ENCODE measurements around the gene CIAO3. TPM values are rescaled to one million over a fixed set of nuclear protein-coding genes. Genes with fewer than 3 reads are reported as not detected.
"Not testable (repeated sequence)": the region's sequence is repeated elsewhere in the genome, so short reads cannot be mapped to it uniquely, and the experiment has no call there.

Gene CIAO3
- total RNA-seq, 1 donor from 2014 or later, result 50.1 TPM

- no peak for DNase-seq (ENCODE audit: low spot score in 2 of 2)
- FAIRE-seq, result no peak
Observed at GRCh38 chr16:761625-762513, 21.1 kb upstream of the CIAO3 start.

- no peak for DNase-seq (ENCODE audit: low spot score in 2 of 2)
- no peak for FAIRE-seq
Observed at GRCh38 chr16:760545-761343, 19.9 kb upstream of the CIAO3 start, which contains the start of gene MSLN. Gene MSLN, plus strand, starts transcription at chr16:760734. Its CDS starts 1,947 bp downstream, at chr16:762681.

- DNase-seq (ENCODE audit: low spot score in 2 of 2), result no peak
- no peak for FAIRE-seq
Observed at GRCh38 chr16:760065-760464, 19.3 kb upstream of the CIAO3 start.

- DNase-seq (ENCODE audit: low spot score in 2 of 2) (no peak), FAIRE-seq (no peak)
Observed at GRCh38 chr16:759110-759910, 18.5 kb upstream of the CIAO3 start.

DNA sequence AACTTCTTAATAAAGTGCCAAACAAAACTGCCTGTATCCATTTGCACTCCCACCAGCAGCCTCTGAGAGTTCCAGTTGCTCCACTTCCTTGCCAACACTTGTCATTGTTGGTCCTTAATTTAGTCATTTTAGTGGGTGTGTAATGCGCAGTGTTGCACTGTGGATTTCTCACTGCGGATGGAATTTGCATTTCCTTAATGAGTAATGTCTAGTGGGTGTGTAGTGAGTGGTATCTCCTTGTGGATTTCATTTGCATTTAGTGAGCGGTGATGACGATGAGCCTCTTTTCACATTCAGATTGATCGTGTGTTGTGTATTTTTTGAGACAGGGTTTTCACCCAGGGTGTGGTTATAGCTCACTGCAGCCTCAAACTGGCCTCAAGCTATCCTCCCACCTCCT lies 15.6 kb upstream of the CIAO3 start:
- no peak for FAIRE-seq
- no peak for DNase-seq (ENCODE audit: low spot score in 2 of 2)

- DNase-seq (ENCODE audit: low spot score in 2 of 2), result no peak
- no peak for FAIRE-seq
Observed at GRCh38 chr16:754656-755055, 13.9 kb upstream of the CIAO3 start.

DNA sequence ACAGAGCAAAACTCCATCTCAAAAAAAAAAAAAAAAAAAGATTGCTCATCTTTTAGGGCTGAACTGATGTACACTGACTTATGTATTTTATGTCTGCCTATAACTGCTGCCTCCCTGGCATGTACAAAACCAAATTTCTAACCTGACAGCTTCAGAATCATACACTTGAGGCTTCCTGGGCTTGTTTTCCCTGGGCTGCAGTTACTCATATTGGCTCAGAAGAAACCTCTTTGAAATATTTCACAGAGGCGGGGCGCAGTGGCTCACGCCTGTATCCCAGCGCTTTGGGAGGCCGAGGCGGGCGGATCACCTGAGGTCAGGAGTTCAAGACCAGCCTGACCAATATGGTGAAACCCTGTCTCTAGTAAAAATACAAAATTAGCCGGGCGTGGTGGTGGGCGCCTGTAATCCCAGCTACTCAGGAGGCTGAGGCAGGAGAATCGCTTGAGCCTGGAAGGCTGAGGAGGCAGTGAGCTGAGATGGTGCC lies 13.4 kb upstream of the CIAO3 start:
- DNase-seq (ENCODE audit: low spot score in 2 of 2); FAIRE-seq: not testable (repeated sequence)

- FAIRE-seq, result no peak
- no peak for DNase-seq (ENCODE audit: low spot score in 2 of 2)
Observed at GRCh38 chr16:752007-752312, 11.2 kb upstream of the CIAO3 start.

- peak in 1 of 2 donors; percentile 40 for DNase-seq (ENCODE audit: low spot score in 2 of 2)
- FAIRE-seq, result no peak
Observed at GRCh38 chr16:751152-752006, 10.6 kb upstream of the CIAO3 start.

DNA sequence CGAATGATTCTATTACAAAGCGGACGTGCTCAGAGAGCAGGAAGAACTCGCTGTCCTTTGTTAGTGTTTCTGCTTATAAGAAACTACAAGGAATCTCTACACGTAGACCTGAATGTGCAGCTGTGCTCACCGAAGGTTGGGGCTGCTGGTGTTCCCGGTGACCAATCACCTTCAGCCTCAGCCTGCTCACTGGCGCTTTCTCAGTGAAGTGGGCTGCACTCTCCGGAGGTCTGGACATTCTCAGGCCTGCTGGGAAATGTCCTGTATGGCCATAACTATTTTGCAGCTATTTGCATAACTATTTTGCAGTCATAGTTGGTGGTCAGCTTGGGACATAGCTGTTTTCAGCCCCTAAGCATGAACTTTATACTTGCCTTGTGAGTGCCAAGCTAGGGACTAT lies 9.7 kb upstream of the CIAO3 start:
- FAIRE-seq, result no peak
- no peak for DNase-seq (ENCODE audit: low spot score in 2 of 2)

- no peak for DNase-seq (ENCODE audit: low spot score in 2 of 2)
- no peak for FAIRE-seq
Observed at GRCh38 chr16:749010-749409, 8.2 kb upstream of the CIAO3 start.

GRCh38 chr16:747978-748746 lies 7.4 kb upstream of the CIAO3 start:
- DNase-seq (ENCODE audit: low spot score in 2 of 2), result no peak
- no peak for FAIRE-seq

DNA sequence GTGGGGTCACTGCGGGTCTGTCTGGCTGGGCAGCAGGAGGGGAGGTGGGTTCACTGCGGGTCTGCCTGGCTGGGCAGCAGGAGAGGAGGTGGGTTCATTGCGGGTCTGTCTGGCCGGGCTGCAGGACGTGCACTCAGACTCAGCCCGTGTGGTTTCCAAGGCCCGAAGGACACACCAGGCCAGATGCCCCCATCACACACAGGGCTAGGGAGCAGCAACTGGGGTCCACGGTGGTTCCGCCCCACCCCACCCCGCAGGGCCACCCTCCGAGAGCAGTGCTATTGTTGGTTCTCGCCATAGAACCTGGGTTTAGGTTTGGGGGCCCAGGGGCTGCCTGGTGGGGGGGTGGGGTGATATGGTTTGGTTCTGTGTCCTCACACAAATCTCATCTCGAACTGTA lies 5.8 kb upstream of the CIAO3 start:
- DNase-seq (ENCODE audit: low spot score in 2 of 2) (no peak), FAIRE-seq (no peak)

DNA sequence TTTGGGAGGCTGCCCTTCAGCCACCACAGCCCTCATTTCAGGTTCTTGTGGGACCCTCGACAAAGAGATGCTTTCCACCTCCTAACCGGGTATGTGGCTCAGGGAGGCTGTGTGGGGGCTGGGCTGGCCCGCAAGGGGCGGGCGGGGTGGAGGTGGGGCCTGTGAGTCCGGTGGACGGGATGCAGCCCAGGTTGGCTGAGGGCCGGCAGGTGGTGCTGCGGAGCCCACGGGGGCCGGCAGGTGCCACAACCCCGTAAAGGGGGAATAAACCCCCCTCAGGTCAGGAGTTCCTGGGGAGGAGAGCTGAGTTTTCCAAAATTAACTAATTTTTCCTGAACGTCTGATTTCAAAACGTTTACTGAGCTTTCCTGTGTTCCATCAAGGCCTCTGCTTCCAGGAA lies 4.9 kb upstream of the CIAO3 start:
- FAIRE-seq (no peak), DNase-seq (ENCODE audit: low spot score in 2 of 2) (no peak)

DNA sequence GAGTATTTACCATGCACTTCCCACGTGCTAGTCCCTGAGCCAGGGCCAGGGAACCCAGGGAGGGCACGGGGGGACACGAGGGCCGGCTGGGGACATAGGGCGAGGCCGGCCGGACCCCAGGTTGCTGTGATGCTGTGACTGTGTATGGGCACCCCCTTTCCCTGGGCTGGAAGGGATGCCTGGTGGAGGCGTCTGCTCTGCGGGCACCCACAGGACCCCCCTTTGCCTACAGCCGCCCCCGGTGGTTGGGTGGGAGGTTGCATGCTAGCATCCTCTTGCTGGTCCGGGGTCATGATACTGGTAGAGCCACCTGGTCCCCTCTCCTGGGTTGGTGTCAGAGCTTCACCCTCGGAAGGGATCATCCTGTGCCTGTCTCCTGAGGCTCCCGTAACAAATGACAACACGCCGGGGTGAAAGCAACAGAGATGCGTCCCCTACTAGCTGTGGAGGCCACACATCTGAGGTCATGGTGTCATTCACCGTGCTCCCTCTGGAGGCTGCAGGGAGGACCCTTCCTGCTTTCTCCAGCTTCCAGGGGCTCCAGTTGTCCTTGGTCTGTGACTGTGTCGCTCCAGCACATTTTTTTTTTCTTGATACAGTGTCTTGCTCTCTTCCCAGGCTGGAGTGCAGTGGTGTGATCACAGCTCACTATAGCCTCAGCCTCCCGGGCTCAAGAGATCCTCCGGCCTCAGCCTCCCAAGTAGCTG lies 3.1 kb upstream of the CIAO3 start:
- DNase-seq (ENCODE audit: low spot score in 2 of 2) (no peak), FAIRE-seq (no peak)

DNA sequence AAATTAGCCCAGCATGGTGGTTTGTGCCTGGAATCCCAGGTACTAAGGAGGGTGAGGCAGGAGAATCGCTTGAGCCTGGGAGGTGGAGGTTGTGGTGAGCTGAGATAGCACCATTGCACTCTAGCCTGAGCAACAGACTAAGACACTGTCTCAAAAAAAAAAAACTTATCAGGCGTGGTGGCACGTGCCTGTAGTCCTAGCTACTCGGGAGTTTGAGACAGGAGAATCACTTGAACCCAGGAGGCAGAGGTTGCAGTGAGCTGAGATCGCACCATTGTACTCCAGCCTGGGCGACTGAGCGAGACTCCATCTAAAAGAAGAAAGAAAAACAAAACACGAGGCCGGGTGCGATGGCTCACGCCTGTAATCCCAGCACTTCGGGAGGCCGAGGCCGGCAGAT lies 2.1 kb upstream of the CIAO3 start:
- DNase-seq (ENCODE audit: low spot score in 2 of 2); FAIRE-seq: not testable (repeated sequence)

DNA sequence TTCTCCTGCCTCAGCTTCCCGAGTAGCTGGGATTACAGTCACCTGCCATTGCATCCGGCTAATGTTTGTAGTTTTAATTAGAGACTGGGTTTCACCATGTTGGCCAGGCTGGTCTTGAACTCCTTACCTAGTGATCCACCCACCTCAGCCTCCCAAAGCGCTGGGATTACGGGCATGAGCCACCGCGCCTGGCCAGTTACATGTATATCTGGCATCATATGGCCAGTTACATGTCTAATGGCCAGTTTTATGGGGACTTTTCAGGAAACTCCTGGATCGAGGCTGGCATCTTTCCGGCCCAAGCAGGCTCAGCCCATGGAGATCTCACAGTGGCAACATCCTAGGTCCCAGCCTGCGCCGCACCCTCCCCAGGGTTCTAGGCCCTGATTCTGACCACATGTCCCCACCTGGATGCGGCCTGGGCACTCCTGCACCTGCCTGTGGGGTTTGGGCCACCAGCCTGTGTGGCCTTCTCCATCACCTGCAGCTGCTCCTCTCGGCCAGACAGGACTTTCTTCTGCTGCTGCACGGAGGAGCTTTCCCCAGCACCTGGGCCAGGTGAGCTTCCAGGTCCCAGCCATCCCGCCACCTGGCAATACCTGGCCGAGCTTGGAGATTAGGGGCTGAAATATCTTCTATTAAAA lies 1.3 kb upstream of the CIAO3 start:
- FAIRE-seq (no peak), DNase-seq (ENCODE audit: low spot score in 2 of 2) (no peak)

GRCh38 chr16:740459-740763 lies 386 bp downstream of the CIAO3 start:
- FAIRE-seq (no peak), DNase-seq (ENCODE audit: low spot score in 2 of 2) (peak in 1 of 2 donors; percentile 47)

Data from frontal cortex (tissue), 4 donors.